ENCODE results near the gene MLH3. TPM values are rescaled to one million over a fixed set of nuclear protein-coding genes. Genes with fewer than 3 reads are reported as not detected.
A peak's percentile ranks its signal among the peaks of the same experiment; 100 is the strongest.

MLH3 gene
- total RNA-seq, 6 experiments from 2014 or later = 9.6 to 20.2 (median 13.2) TPM

- TF ChIP-seq POLR2A (IDR thresholded peaks at IDR 0.05) (no peak), CTCF (IDR thresholded peaks at IDR 0.05) (no peak)
- DNase-seq (no peak), ATAC-seq (peak in 1 of 4 donors; percentile 40)
- WGBS (ENCODE audit: insufficient coverage, low coverage, low lambda C conversion rate, missing lambda C conversion rate) = 64% methylated on average over 1 of the region's 1 CpG
- H3K4me1 ChIP-seq = no peaks in the 10 kb centered on the region
- H3K4me3 ChIP-seq = no peak overlapping the region
- H3K27me3 ChIP-seq = no peaks in the 10 kb centered on the region
- peaks cover 0 to 28% (median 7%) of the 10 kb centered on the region in 4 donors for H3K36me3 ChIP-seq
- H3K27ac ChIP-seq = no peak overlapping the region
- intact Hi-C loops (cut with DNase I) = no loop called here
- no peaks in the 10 kb centered on the region for H3K9me3 ChIP-seq
Measured at GRCh38 chr14:75023108-75023507, 28.2 kb downstream of the MLH3 start.

DNA sequence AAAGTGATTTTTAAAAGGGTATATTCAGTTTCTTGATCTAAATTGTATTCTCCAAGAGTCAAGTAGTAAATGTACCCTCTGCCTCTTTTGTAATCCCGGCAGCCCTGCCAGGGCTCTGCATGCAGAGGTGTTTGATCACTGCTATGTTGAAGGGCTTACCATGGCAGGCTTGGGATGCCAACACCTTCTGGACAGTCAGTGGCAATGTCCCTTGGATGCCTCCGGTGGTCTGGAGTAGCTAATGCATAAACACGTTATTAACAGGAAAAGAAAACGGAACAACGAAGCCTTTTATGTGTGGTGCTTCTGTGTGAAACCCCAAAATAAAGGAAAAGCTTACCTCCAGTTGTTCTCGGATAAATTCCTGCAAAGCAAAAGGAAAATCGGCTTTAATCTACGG is 28.6 kb downstream of the MLH3 start:
- intact Hi-C loops (cut with DNase I) = no loop called here
- H3K36me3 ChIP-seq = peaks cover 0 to 29% (median 9%) of the 10 kb centered on the region in 4 donors
- no peak overlapping the region for H3K4me3 ChIP-seq
- DNase-seq (no peak), ATAC-seq (peak; percentile 44 to 65 (median 58))
- no peaks in the 10 kb centered on the region for H3K4me1 ChIP-seq
- H3K27ac ChIP-seq = no peak overlapping the region
- 65% methylated on average over 8 of the region's 8 CpGs for WGBS (ENCODE audit: insufficient coverage, low coverage, low lambda C conversion rate, missing lambda C conversion rate)
- TF ChIP-seq POLR2A (IDR thresholded peaks at IDR 0.05) = no peak
- peak; percentile 16 to 25 (median 20) for TF ChIP-seq CTCF (IDR thresholded peaks at IDR 0.05)
- no peaks in the 10 kb centered on the region for H3K9me3 ChIP-seq
- no peaks in the 10 kb centered on the region for H3K27me3 ChIP-seq

- Histone ChIP-seq H3K27me3 (no peaks in the 10 kb centered on the region), H3K9me3 (no peaks in the 10 kb centered on the region), H3K27ac (no peak overlapping the region), H3K4me1 (no peaks in the 10 kb centered on the region), H3K4me3 (no peak overlapping the region), H3K36me3 (peaks cover 0 to 53% (median 34%) of the 10 kb centered on the region in 4 donors)
- intact Hi-C loops (cut with DNase I) = no loop called here
- no peak for TF ChIP-seq POLR2A (IDR thresholded peaks at IDR 0.05)
- no peak for TF ChIP-seq CTCF (IDR thresholded peaks at IDR 0.05)
- no peak for DNase-seq
- ATAC-seq = no peak
- 78% methylated on average over 2 of the region's 3 CpGs for WGBS (ENCODE audit: insufficient coverage, low coverage, low lambda C conversion rate, missing lambda C conversion rate)
Measured at GRCh38 chr14:75018694-75019093, 32.6 kb downstream of the MLH3 start.

DNA sequence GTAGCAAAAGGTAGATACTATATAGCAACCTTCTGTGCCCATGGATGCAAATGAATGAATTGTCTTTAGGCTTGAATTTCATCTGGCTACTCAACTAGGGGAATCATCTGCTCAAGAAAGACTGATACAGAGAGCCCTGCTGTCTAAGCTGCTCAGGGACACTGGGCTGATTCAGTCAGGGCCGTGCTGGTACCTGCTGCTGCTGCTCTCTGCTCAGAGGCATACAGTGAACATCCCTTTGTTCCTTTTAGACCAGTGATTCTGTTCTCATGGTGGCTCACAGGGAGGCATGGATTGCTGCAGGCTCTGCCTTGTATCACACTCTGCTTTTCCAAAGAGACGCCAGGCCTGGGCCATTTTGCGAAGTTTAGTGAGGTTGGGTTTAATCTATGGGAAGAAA is 34.5 kb downstream of the MLH3 start:
- H3K9me3 ChIP-seq = no peaks in the 10 kb centered on the region
- H3K27me3 ChIP-seq = no peaks in the 10 kb centered on the region
- WGBS (ENCODE audit: insufficient coverage, low coverage, low lambda C conversion rate, missing lambda C conversion rate) = 96% methylated on average over 3 of the region's 3 CpGs
- H3K4me3 ChIP-seq = no peak overlapping the region
- ATAC-seq (no peak), DNase-seq (no peak)
- no peak overlapping the region for H3K27ac ChIP-seq
- TF ChIP-seq POLR2A (IDR thresholded peaks at IDR 0.05) = no peak
- TF ChIP-seq CTCF (IDR thresholded peaks at IDR 0.05) = no peak
- H3K4me1 ChIP-seq = no peaks in the 10 kb centered on the region
- intact Hi-C loops (cut with DNase I) = no loop called here
- H3K36me3 ChIP-seq = peaks cover 0 to 55% (median 37%) of the 10 kb centered on the region in 4 donors

- peaks cover 0 to 52% (median 30%) of the 10 kb centered on the region in 4 donors for H3K36me3 ChIP-seq
- TF ChIP-seq POLR2A (IDR thresholded peaks at IDR 0.05) (no peak), CTCF (IDR thresholded peaks at IDR 0.05) (no peak)
- intact Hi-C loops (cut with DNase I) = no loop called here
- 80% methylated on average over 5 of the region's 5 CpGs for WGBS (ENCODE audit: insufficient coverage, low coverage, low lambda C conversion rate, missing lambda C conversion rate)
- H3K27me3 ChIP-seq = no peaks in the 10 kb centered on the region
- H3K9me3 ChIP-seq = no peaks in the 10 kb centered on the region
- H3K27ac ChIP-seq = no peak overlapping the region
- DNase-seq = no peak
- H3K4me3 ChIP-seq = no peak overlapping the region
- H3K4me1 ChIP-seq = no peaks in the 10 kb centered on the region
- ATAC-seq = no peak
Measured at GRCh38 chr14:75015496-75015895, 35.8 kb downstream of the MLH3 start.
